Colonic mucosa (tissue), 4 donors: ENCODE data around the gene PSMB7. TPM values are rescaled to one million over a fixed set of nuclear protein-coding genes. Genes with fewer than 3 reads are reported as not detected.

ENCODE experiments used
- DNase-seq: peaks from one replicate; pipeline ENCODE4 v3.0.0-alpha.2; 2020
- H3K27ac ChIP-seq: fragments of 200-600 bp; one replicate; pipeline ENCODE4 v1.8.0; 2021
- H3K27me3 ChIP-seq: fragments of 200-600 bp; one replicate; pipeline ENCODE4 v1.8.0; 2021
- H3K36me3 ChIP-seq: fragments of 200-600 bp; one replicate; pipeline ENCODE4 v1.8.0; 2021
- H3K4me1 ChIP-seq: fragments of 200-600 bp; one replicate; pipeline ENCODE4 v1.8.0; 2021; ENCODE audit warnings: mild to moderate bottlenecking
- H3K4me3 ChIP-seq: fragments of 200-600 bp; one replicate; pipeline ENCODE4 v1.8.0; 2021
- H3K9ac ChIP-seq, 2 donors: one replicate each; pipeline ENCODE4 v1.7.0; 2013; ENCODE audit warnings: control low read depth in 2 of 2, low read depth in 2 of 2, low read length in 2 of 2
- H3K9me3 ChIP-seq: fragments of 200-600 bp; one replicate; pipeline ENCODE4 v1.8.0; 2021
- intact Hi-C: fragments of 100-400 bp; cut with DNase I; formaldehyde crosslinking; loops from one replicate; pipeline ENCODE4 v1.14.1; 2022
- total RNA-seq, 2 donors: library from RNA; stranded (reverse); fragmentation: NEBNext Ultra II Directional in 1 of 2; extraction: Animal tissue kit (Norgen Biotek cat#: 25700) in 1 of 2; gene quantifications; one replicate each; pipeline ENCODE4 v1.2.1, GENCODE V29; 2021
- TF ChIP-seq, protein P1 (sequence below): fragments of 200-600 bp; IDR thresholded peaks from one replicate; pipeline ENCODE4 v1.8.0; 2022; ENCODE audit warnings: antibody characterized with exemption, mild to moderate bottlenecking
- donor health status: healthy.
- donor health status: DM: no; HTN: no; CAD: no.
- donor health status: DM: no; HTN: no; CAD: no.

Gene PSMB7
- total RNA-seq, 2 donors from 2014 or later: 89.8 to 136 TPM

DNA sequence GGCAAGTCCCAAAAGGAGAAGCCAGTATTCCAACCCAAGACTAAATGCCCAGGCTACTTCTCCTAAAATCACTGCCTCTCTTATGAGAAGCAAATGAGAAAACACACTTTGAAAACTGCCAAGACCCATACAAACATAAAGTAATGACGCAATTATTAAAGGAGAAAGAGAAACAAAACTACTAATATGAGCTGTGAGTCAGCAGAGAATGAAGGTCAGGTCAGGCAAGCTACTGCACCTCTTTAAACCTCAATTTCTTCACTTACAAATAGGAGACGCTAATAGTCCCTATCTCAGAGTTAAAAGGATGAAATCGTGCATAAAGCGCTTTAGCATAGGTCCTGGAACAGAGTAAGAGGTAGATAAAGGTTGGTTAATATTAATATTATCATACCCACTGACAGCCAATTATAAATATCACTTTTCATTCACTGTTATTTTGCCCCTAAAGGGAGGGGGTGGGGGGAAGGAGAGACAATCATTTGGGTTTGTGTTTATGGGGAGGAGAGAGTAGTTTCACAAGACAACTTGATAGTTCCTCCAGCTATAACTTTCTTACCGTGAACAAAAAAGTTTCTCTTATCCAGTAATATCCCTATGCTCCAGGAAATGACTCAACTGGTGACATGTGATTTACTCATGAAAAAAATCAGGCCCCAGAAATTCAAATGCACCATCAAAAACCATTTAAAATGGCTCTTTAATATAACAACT is 3.6 kb downstream of the PSMB7 start:
- Histone ChIP-seq H3K4me1 (no peaks in the 10 kb centered on the region), H3K27me3 (no peaks in the 10 kb centered on the region), H3K9ac (no peak overlapping the region)

DNA sequence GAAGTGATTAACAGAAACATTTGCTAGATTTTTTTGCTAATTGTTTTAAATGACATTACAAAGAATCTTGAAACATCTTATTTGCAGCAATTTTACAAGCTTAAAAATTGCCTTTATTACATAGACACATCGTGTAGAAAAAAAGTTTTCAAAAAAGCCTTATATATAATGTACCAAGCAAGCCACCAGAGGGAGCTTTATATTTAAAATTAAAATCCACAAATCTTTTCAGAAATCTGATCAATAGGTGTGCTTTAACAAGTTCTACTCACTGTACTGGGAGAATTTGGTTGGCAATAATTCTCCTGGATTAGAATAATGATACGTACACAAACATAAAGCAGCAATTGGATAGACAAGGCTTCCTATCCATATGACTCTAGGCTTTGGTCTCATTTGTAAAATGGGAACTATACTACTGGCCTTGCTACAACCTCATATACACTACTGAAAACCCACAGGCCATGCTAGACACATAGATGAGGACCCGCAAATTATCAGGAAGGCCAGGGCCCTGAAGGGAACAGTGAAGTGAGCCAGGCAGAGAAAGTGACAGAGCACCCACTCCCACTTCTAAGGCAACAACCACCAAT is 4.8 kb downstream of the PSMB7 start:
- H3K36me3 ChIP-seq: peaks cover 4% of the 10 kb centered on the region
- intact Hi-C loops: no loop called here
- no peak overlapping the region for H3K27ac ChIP-seq
- DNase-seq: no peak
- H3K4me1 ChIP-seq: no peaks in the 10 kb centered on the region
- no peak overlapping the region for H3K4me3 ChIP-seq
- H3K27me3 ChIP-seq: no peaks in the 10 kb centered on the region
- no peaks in the 10 kb centered on the region for H3K9me3 ChIP-seq
- H3K9ac ChIP-seq: no peak overlapping the region
- TF ChIP-seq, protein P1, sequence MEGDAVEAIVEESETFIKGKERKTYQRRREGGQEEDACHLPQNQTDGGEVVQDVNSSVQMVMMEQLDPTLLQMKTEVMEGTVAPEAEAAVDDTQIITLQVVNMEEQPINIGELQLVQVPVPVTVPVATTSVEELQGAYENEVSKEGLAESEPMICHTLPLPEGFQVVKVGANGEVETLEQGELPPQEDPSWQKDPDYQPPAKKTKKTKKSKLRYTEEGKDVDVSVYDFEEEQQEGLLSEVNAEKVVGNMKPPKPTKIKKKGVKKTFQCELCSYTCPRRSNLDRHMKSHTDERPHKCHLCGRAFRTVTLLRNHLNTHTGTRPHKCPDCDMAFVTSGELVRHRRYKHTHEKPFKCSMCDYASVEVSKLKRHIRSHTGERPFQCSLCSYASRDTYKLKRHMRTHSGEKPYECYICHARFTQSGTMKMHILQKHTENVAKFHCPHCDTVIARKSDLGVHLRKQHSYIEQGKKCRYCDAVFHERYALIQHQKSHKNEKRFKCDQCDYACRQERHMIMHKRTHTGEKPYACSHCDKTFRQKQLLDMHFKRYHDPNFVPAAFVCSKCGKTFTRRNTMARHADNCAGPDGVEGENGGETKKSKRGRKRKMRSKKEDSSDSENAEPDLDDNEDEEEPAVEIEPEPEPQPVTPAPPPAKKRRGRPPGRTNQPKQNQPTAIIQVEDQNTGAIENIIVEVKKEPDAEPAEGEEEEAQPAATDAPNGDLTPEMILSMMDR: no peak

More for the DNA sequence above, 3.6 kb downstream of the PSMB7 start:
- Histone ChIP-seq H3K36me3 (peaks cover 4% of the 10 kb centered on the region), H3K27ac (no peak overlapping the region), H3K9me3 (no peaks in the 10 kb centered on the region), H3K4me3 (no peak overlapping the region)
- intact Hi-C loops: no loop called here
- TF ChIP-seq, protein P1: no peak
- DNase-seq: no peak

DNA sequence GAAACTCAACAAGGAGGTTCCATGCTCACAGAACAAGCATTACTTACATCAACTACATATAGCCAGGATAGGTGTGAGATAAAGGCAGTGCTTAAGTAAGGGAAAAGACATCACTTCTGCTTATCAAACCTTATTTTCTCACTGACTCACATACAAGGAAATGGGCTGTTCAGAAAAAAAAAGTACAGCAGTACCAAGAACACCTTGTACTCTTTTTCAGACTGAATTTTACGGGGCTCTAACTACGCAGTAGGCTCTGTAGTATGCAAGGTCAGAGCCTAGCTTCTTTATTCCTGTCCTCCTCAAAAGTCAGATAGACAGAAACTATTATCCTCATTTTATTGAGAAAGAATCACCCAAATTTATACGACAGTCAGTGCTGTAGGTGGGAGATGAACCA is 5.8 kb downstream of the PSMB7 start:
- TF ChIP-seq, protein P1: no peak
- no peaks in the 10 kb centered on the region for H3K4me1 ChIP-seq
- no peak overlapping the region for H3K27ac ChIP-seq
- no peaks in the 10 kb centered on the region for H3K27me3 ChIP-seq
- no peaks in the 10 kb centered on the region for H3K9me3 ChIP-seq
- no peak overlapping the region for H3K4me3 ChIP-seq
- intact Hi-C loops: no loop called here
- no peak for DNase-seq
- peaks cover 12% of the 10 kb centered on the region for H3K36me3 ChIP-seq
- H3K9ac ChIP-seq: no peak overlapping the region

DNA sequence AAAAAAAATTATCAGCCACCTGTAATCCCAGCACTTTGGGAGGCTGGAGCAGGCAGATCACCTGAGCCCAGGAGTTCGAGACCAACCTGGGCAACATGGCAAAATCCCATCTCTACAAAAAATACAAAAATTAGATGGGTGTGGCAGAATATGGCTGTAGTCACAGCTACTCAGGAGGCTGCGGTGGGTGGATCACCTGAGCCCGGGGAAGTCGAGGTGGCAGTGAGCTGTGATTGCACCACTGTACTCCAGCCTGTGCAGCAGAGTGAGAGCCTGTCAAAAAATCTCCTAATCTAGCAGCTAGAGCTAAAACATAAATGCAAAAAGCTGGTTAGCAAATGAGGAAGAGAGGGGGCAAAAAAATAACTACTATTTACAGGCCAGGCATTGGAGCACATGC is 12.0 kb downstream of the PSMB7 start:
- H3K9me3 ChIP-seq: no peaks in the 10 kb centered on the region
- no peak overlapping the region for H3K9ac ChIP-seq
- intact Hi-C loops: no loop called here
- H3K4me1 ChIP-seq: no peaks in the 10 kb centered on the region
- H3K36me3 ChIP-seq: peaks cover 15% of the 10 kb centered on the region
- no peak for DNase-seq
- TF ChIP-seq, protein P1: no peak
- no peaks in the 10 kb centered on the region for H3K27me3 ChIP-seq
- no peak overlapping the region for H3K4me3 ChIP-seq
- H3K27ac ChIP-seq: no peak overlapping the region

DNA sequence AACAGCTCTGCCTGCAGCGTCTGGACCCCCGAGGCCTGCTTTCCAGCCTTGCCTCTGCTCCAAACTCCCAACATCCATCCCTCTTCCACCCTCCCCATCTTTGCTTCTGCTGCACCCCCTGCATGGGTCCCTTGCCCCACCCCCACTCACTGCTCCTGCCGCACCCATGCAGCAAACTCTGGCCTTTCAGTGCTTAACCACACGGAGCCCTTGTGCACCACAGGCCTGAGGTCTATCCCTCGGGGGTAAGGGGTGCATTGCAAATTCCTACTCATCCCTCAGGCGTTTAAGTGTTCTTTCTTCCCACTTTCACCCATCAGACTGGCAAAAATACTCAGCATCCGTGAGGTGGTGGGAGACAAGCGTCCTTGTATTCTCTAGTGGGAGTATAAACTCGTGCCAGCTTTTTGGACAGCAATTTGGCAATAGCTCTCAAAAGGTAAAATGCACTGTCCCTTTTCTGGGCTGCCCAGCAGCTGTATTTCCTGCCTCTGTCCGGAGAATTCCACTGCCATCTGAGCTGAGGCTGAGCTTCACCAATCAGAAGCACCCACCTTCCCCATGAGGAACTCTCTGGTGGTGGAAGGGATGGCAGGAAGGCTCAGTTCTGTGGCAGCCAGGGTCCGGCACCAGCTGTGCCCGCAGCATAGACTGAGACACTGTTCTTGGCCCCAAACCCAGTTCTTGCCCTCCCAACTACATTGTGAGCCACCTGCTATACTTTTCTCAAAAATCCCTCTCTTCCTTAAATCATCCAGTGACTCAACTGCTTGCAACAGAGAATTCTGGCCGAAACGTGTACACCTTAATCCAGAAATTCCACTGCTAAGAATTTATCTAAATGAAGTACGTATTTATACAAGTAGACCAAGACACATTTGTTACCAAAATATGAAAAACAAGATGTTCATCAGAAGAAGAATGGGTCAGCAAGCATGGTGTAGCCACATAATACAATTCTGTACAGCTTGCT is 15.0 kb downstream of the PSMB7 start:
- Histone ChIP-seq H3K9ac (no peak overlapping the region), H3K4me1 (no peaks in the 10 kb centered on the region), H3K36me3 (peaks cover 13% of the 10 kb centered on the region), H3K27me3 (no peaks in the 10 kb centered on the region), H3K9me3 (no peaks in the 10 kb centered on the region), H3K4me3 (no peak overlapping the region), H3K27ac (no peak overlapping the region)
- intact Hi-C loops: no loop called here
- DNase-seq: no peak
- TF ChIP-seq, protein P1: no peak
